ENCODE data around the gene OSBPL5.
A peak's percentile ranks its signal among the peaks of the same experiment; 100 is the strongest.

The OSBPL5 gene

DNA sequence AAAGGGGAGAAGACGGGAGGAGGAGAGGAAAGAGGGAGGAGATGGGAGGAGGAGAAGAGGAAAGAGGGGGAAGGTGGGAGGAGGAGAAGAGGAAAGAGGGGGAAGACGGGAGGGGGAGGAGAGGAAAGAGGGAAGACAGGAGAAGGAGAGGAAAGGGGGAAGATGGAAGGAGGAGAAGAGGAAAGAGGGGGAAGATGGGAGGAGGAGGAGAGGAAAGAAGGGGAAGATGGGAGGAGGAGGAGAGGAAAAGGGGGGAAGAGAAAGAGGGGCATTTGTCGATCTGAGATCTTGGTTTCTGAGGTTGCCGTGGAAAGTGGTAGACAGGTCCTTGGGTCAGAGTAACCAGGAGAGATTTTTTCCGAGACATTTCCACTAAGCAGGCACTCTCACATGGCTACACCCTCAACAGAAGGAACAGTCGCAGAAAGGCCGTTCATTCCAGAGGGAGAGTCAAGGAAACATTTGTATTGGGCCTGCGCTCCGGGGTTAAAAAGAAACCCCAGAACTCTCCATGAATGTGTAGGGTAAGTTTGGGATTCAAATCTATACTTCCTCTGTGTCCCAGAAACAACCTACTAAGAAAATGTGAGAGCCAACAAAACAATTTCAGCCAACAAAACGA is 68.1 kb downstream of the OSBPL5 start:
- no peak for DNase-seq (ENCODE audit: low spot score)

DNA sequence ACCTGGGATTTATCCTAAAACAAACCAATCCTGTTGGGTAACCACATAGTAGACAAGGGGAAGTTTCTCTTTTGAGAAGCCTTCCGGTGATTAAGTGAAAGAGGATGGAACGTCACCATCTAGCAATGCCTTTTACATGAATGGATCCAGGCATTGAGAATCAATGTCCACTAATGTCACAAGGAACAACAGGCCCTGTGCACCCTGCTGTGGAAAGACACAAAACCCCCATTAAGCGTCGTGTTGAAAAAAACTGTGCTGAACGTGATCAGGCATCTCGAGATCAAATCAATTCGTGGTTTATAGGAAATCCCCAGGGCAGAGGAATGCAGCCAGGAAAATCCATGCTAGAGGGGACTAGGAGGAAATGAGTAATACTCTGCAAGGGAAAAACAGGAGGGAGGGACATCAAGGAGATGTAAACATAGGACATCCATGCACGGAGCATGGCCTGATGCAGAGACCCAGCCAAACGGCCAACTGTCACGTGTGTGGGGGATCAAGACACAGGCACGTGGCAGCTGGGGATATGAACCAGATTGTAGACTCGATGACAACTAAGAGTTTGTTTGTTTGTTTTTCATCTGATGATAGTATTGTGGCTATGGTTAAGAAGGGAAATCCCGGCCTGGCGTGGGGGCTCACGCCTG is 69.3 kb downstream of the OSBPL5 start:
- DNase-seq (ENCODE audit: low spot score): peak; percentile 92

DNA sequence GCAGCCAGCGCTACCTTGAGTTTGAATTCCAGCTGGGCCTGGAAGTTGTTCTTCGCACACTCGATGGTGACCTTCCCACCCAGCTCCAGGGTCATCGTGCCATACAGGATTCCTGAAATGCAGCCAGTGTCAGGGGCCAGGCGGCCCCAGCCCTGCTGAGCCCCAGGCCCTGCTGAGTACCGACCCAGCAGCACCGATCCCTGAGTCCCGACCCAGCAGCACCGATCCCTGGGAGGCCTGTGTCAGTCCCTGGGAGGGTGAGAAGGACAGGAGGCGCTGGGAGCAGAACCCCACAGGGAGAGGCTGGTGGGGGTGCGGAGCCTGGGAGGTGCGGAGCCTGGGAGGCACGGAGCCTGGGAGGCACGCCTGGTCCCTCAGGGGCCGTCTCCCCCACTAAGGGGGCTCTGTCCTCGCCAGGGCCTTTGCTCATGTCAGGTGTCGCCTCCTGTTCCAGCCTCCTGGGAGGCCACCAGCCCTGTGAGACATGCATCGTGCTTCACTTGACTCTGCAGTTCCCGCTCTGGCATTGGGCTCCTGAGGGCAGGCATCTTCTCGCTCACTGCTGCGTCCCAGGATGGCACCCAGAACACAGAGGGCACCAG is 70.8 kb downstream of the OSBPL5 start:
- DNase-seq (ENCODE audit: low spot score): no peak

DNA sequence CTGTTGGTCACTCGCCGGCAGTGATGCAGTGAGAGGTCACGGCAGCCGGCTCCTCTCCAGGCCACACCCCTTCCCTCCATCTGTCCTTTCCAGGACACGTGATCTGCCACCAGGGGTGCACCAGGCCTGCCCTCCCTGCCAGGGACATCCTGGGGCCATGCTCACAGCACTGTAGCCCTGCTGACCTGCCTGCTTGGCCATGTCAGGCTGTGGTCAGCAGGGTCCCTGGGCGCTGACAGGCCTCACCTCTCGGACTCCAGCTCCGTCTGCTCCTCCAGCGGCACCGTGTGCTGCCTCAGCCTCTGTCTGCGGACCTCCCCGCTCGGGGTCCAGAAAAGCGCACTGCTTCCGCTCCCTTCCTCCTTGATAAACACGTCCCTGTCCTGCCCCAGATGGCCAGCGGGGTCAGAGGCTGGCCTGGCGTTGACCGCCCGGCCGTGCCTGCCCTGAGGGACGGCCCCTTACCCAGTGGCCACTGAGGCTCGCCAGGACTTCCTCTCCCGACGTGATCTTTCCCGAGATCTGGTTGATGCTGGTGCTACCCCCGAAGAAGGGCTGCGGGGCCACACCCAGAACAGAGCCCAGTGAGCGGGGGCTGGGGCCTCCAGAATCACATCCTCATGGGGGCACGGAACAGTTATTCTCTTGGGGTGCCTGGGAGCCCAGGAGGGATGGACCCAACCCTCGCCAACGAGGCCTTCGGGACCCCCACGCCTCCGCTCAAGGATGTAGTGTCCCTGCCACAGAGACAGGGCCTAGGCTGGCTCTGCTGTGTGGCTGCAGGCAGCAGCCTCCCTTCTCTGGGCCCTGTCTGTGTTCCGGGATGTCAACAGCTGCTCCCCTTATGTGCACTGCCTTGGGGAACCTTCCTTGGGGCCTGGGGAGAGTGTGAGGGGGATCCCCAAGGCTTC is 71.6 kb downstream of the OSBPL5 start:
- no peak for DNase-seq (ENCODE audit: low spot score)

DNA sequence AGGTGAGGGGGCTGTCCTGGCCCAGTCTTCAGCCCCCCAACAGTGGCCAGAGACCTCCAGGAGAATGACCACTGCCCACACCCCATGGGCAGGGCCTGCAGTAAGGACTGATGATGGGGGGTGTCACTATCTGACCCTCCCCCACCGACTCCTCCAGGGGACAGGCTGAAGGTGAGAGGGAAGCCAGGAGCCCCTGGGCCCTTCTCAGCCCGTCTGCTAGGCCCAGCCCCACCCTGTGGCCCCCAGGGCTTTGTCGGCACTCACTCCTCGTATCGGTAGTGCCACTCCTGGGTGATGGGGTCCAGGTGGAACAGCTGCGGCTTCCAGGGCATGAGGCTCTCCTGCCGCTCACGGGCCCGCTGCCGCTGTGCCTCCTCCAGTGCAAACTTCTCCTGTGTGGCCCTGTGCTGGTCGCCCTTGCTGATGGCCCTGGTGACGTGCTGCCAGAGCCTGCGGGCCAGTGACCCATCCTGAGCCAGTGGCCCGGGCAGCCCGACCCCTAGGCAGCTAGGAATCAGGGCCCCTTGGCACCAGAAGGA is 72.4 kb downstream of the OSBPL5 start:
- no peak for DNase-seq (ENCODE audit: low spot score)

DNA sequence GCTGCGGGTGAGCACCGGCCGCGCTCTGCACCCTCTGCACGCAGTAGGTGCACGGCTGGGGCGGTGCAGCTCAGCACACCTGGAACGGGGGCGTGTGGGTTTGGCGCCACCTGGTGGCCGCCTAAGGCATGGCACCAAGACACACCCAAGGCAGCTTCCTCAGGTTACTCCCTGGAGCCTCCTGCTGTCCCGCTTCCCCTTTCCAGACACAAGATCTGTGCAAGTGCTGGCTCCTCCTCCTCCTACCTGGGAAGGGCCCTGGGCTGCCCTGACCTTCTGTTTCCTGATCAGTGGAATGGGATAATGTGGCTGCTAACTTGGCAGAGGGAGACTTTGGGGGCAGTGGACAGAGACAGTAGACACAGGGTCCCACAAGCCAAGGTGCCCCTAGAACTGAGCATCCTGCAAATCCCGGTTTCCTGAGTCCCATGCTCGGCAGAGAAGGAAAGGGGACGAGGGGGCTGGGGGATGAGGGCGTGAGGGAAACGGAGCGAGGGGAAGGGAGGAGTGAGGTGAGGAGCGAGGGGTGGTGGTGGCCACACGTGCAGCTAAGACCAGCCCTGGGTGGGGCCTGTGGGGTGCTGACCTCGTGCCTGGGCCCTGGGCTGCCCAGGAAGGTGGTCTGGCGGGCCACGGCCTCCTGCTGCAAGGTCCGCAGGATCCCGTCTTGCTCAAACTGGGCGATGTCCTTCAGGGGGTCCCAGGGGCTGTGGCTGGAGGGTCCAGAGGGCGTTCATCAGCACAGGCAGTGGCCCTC is 73.1 kb downstream of the OSBPL5 start:
- DNase-seq (ENCODE audit: low spot score): peak; percentile 78

DNA sequence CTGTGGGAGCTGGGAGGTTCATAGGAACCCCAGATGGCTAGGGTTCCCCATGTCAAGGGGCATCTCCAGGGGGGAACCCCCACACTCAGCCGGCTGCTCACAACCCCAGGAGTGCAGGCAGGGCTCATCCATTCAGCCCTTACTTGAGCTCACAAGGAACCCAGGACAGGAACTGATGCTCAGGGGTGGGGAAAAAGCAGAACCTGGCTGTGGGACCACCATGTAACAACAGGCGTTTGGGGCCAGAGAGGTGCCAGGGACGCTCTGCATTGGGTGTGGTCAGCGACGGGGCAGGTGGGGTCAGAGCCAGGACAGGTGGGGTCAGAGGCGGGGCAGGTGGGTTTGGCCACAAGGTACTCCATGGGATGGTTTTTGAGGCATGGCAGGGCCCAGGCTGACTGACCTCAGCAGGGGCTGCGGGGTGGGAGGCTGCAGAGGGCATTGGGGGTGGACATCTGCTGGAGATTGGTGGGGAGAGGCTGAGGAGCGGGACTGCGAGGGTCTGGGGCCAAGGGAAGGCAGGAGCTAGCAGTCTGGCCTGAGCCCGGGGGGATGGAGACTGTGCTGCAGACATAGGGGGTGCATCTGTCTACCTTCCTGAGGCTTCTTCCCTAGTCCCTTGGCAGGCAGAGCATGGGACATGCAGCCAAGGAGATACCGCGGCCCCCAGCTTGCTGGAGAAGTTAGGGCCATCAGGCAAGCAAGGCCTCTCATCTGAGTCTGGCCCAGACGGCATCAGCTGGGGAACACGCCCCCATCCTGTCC is 73.8 kb downstream of the OSBPL5 start:
- DNase-seq (ENCODE audit: low spot score): no peak

DNA sequence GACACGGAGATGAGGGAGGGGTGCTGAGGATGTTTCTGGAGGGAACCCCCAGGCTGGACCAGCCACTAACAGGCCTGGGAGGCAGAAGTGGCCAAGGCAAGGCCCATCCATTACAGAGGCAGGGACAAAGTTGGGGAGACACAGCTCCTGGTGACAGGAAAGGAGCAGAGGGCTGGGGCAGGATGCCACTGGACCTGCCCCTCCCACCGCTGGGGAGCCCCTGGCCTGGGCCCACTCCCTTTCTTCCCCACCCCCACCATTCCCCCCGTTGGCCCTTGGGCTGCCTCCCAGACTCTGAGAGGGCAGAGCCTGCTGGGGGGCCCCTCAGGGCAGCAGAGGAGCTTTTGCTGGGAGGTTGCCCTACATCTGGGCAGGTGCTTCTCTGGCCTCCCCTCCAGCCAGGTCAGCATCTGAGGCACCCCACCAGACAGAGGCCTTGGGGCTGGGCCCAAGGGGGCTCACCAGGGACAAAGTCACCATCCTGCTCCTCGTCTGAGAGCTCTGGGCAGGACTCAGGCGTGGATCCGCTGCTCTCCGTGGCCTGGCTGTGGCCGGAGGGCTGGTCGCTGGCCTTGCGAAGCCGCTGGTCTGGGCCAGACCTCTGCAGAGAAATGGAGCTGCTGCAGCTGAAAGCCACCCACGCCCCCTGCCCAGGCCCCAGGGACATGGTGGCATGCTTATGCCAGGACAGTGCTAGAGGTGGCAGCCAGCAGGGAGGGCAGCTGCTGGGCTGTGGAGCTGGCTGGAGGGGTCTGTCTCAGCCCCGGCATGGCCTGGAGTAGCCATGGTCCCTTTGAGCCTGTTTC is 74.8 kb downstream of the OSBPL5 start:
- no peak for DNase-seq (ENCODE audit: low spot score)

DNA sequence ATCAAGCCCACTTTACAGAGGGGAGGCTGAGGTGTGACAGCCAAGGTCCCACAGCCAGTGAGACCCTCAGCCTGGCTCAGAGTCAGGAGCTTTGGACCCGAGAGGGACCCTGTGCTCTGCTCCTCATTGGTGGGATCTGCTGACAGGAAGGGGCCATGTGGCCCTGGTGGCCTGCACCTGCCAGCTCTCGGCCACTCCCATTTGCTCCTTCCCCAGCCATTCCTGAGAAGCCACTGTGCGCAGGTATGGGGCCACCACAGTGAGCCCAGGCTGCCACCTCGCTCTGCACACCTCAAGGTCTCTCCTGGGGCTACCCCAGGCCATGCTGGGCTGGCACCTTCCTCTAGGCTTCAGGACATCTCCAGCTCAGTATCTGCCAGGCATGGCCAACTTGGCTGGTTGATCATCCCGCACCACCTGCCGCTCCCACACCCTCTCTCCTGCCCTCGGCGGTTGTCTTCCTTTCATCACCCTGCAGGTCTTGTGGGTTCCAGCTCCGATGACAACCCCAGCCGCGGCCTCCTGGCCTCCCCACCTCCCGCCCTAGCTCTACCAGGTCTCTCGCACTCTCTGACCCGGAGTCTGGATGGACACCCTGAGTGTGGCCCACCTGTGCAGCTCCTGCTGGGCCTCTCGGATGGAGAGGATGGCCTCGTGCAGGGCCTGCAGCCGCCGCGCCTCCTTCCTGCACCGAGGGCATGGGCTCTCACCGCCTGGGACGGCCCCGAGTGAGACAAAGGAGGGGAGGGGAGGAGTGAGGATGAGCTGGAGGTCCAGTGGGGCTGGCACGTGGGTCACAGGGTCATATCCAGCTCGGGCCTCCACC is 75.7 kb downstream of the OSBPL5 start:
- DNase-seq (ENCODE audit: low spot score): no peak

DNA sequence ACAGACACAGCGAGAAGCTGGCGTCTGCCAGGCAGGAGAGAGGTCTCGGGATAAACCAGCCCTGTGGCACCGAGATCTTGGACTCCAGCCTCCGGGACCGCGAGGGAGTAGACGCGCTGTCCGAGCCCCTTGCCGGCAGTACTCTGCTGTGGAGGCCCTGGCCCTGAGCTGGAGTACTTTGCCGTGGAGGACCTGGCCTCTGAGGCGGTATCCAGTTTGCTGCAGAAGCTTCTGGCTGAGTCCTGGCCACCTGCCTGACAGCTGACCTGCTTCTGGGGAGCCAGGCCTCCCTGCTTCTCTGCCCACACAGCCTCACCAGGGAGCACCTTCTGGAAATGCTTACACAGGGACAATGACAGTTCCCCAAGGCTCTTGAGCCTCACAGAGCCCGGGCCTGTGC is 76.3 kb downstream of the OSBPL5 start:
- DNase-seq (ENCODE audit: low spot score): no peak

DNA sequence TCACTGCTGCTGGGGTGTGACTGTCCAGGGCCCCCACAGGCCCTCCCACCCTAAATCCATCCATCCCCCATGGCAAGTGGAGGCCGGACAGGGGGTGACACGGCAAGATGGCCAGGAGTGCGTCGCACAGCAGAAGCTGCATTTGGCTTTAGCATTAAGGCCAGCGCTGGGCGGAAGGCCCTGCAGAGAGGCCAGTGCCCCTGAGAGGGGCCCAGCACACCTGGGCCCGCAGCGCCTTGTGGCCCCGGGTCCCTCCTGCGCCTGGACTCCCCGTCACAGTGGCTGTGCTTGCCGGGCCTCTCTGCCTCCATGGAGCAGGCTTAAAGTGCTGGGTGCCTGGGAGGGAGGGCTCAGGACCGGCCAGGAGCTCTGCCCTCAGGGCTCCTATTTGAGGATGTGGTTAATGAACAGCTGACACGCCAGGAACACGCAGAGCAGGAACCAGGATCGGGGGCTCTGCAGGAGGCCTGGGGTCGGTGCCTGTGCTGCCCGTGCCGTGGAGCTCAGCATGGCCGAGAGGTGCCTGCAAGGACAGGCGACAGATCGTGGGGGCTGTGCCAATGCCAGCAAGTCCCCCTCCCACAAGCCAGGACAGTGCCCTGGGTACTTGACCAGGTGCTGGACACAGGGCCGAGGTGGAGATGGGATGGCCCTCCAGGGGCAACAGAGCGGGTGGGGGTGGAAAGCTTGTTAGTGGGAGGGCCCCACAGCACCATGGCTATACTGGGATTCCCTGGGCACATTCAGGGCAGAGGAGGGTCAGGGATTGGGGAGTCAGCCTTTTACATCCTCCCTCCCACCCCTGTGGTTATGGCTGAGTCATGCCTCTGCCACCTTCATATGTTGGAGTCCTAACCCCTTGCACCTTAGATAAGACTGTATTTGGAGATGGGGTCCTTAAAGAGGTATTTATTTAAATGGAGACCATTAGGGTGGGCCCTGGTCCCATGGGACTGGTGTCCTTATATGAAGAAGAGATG is 77.0 kb downstream of the OSBPL5 start:
- DNase-seq (ENCODE audit: low spot score): peak; percentile 28

DNA sequence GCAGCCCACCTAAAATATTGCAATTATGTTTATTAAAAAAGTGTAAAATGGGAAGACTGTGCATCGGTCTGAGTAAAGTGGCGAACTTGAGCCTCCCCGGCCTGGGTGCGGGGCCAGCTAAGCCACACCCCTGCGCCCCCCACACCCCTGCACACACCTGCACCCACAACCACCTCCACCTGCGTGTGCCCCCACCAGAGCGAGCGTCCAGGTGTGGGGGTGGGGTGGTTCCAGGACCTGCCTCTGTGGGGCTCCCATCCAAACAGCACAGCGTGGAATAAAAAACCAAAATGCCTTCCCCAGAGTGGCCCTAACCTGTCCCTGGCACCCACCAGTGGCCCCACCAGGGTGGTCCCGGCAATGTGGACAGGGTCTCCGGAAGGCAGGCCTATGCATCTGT is 77.7 kb downstream of the OSBPL5 start:
- DNase-seq (ENCODE audit: low spot score): no peak

DNA sequence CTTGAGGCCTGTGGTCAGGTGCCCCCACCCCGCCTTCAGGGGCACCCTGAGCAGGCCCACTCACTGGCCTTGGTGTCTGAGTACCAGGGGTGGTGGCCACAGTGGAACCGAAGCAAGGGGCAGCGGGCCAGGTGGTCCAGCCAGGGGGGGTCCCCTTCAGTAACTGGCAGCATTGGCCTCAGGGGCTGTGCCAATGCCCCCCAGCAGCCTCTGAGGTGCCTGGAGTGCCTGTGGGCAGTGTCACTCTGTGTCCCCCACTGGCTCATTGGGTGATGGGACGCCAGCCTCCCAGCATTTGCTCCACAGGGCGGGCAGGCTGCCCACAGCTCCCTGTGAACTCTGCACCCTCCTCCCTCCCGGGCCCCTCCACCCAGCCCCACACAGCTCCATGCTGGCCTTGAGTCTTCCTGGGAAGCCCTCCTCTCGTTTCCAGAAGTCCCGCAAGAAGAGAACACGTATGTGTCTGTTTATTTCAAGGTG is 78.4 kb downstream of the OSBPL5 start:
- DNase-seq (ENCODE audit: low spot score): no peak

DNA sequence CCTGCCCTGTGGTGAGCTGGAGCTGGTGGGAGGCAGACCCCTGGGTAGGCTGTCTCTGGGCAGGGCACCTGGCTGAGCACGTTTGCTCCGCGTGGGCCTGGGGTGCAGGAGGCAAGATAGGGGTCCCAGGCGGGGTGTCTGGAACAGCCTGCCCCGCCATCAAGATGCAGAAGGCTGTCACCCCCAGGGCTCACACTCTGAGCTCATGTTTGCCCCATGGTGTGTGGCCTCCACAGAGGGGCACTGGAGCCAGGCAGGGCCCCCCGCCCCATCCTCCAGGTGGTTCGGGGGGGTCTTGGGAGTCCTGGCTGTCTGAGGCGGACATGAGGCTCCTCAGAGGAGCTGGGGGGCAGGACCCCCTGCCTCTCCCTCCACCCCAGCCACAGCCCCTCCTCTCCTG is 79.0 kb downstream of the OSBPL5 start:
- no peak for DNase-seq (ENCODE audit: low spot score)

DNA sequence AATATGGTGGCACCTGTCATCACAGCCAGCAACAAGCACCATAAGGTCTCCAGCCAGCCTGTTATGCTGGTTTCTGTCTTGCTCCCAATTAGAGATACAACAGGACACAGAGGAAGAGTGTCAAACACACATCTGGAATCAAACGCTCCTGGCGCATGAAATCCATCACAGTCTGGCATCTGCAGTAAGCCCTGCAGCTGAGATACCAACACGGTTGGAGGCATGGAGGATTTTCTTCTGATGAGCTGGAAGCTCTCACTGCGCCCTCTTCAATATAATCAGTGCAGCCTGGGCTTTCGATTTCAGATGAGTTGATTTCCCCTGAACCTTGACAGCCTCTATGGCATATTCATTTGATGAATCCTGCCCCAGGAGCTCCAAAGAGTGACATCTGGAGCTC is 80.1 kb downstream of the OSBPL5 start:
- DNase-seq (ENCODE audit: low spot score): no peak

DNA sequence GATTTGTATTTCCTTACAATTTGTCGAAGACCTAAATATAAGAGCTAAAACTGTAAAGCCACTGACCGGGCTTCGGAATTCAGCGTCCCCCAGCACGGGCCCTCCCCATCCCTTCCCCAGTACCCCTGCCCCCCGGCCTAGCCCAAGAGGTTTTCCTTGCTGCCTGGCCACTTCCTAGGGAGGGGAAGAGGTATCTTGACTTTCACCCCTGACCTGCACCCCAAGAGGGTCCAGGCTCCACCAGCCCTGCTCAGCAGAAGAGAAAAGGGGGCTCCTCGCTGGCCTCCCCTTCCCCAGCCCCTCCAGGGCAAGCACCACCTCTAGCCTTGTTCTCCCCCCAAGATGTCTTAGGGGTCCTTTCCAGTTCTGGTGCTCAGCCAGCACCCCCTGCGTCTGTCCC is 81.8 kb downstream of the OSBPL5 start:
- no peak for DNase-seq (ENCODE audit: low spot score)

DNA sequence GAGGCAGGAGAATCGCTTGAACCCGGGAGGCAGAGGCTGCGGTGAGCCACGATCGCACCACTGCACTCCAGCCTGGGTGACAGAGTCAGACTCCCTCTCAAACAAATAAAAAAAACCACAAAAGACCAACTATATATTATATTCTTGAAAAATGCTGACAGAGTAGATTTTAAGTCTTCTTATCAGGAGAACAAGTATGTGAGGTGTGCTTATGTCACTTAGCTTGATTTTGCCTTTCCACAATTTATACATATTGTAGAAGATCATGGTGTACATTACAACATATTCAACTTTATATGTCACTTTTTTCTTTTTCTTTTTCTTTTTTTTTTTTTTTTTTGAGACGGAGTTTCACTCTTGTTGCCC is 83.7 kb downstream of the OSBPL5 start:
- DNase-seq (ENCODE audit: low spot score): no peak
